ENCODE measurements around the gene GPHN. TPM values are rescaled to one million over a fixed set of nuclear protein-coding genes. Genes with fewer than 3 reads are reported as not detected.
"Not testable (repeated sequence)": the region's sequence is repeated elsewhere in the genome, so short reads cannot be mapped to it uniquely, and the experiment has no call there.

GPHN gene
- total RNA-seq, 1 donor from 2014 or later, result 33.4 TPM

DNA sequence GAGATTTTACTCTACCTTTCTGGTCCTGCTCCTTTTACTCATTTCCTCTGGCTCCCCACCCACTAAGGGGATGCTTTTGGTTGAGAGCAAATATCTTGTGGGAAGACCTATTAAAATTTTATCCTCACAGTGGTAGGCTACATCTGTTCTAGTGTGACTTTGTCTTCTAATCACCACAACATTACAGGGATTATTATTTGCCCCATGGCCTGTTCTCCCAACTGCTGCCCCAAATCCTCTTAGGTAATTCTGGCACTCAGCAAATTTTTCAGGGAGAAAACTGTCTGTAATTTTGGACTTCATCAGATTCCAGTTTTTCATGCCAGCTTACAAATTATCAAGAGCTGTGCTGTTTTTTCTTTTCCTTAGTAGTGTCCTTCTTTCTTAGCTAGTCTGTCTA is 172.3 kb downstream of the GPHN start:
- TF ChIP-seq, protein P1, sequence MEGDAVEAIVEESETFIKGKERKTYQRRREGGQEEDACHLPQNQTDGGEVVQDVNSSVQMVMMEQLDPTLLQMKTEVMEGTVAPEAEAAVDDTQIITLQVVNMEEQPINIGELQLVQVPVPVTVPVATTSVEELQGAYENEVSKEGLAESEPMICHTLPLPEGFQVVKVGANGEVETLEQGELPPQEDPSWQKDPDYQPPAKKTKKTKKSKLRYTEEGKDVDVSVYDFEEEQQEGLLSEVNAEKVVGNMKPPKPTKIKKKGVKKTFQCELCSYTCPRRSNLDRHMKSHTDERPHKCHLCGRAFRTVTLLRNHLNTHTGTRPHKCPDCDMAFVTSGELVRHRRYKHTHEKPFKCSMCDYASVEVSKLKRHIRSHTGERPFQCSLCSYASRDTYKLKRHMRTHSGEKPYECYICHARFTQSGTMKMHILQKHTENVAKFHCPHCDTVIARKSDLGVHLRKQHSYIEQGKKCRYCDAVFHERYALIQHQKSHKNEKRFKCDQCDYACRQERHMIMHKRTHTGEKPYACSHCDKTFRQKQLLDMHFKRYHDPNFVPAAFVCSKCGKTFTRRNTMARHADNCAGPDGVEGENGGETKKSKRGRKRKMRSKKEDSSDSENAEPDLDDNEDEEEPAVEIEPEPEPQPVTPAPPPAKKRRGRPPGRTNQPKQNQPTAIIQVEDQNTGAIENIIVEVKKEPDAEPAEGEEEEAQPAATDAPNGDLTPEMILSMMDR (IDR thresholded peaks at IDR 0.05; ENCODE audit: borderline replicate concordance), result no peak
- Histone ChIP-seq H3K36me3 (peaks cover 5% of the 10 kb centered on the region), H3K27ac (replicated peaks) (no peak overlapping the region), H3K4me1 (no peaks in the 10 kb centered on the region), H3K27me3 (ENCODE audit: low read depth) (no peaks in the 10 kb centered on the region), H3K4me3 (no peak overlapping the region), H3K9me3 (replicated peaks) (peaks cover 52% of the 10 kb centered on the region)
- intact Hi-C loops (cut with micrococcal nuclease), result no loop called here
- no peak for DNase-seq

DNA sequence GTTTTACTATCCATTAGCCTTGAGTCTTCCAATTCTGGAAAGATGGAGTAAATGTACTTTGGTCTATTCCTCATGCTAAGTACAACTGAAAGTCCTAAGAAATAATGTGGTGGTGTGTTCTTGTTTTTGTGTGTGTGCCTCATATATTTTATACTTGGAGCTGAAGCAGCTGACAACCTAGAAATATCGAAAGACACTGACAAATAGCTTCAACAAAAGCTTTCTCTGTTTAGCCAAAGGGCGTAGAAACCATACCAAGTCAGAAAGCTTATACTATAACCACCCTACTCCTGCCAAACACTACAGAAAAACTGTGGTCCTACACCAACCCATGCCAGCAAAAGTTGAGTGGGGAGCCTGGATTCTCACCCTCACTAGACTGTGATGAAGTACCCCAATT is 188.4 kb downstream of the GPHN start:
- no peaks in the 10 kb centered on the region for H3K27me3 ChIP-seq (ENCODE audit: low read depth)
- H3K36me3 ChIP-seq, result no peaks in the 10 kb centered on the region
- intact Hi-C loops (cut with micrococcal nuclease), result no loop called here
- peaks cover 6% of the 10 kb centered on the region for H3K4me1 ChIP-seq
- TF ChIP-seq, protein P1 (IDR thresholded peaks at IDR 0.05; ENCODE audit: borderline replicate concordance), result no peak
- no peak for DNase-seq
- no peak overlapping the region for H3K4me3 ChIP-seq
- no peaks in the 10 kb centered on the region for H3K9me3 ChIP-seq (replicated peaks)
- no peak overlapping the region for H3K27ac ChIP-seq (replicated peaks)

DNA sequence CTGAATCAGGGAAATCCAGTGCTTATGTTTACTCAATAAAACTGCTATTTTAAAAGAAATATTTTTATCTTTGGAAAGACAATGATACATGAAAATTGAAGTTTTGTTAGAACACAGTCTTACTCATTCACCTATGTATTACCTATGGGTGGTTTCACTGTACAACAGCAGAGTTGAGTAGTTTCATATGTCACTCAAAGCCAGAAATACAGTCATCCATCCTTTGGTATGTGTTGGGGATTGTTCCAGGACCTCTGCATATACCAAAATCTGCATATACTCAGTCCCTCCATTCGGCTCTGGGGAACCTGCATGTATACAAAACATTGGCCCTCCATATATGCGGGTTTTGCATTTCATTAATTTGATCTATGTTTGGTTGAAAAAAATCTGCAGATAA is 190.6 kb downstream of the GPHN start:
- Histone ChIP-seq H3K27ac (replicated peaks) (no peak overlapping the region), H3K36me3 (no peaks in the 10 kb centered on the region), H3K4me1 (no peaks in the 10 kb centered on the region), H3K27me3 (ENCODE audit: low read depth) (no peaks in the 10 kb centered on the region), H3K4me3 (no peak overlapping the region), H3K9me3 (replicated peaks) (no peaks in the 10 kb centered on the region)
- no peak for DNase-seq
- TF ChIP-seq, protein P1 (IDR thresholded peaks at IDR 0.05; ENCODE audit: borderline replicate concordance), result no peak
- intact Hi-C loops (cut with micrococcal nuclease), result no loop called here

DNA sequence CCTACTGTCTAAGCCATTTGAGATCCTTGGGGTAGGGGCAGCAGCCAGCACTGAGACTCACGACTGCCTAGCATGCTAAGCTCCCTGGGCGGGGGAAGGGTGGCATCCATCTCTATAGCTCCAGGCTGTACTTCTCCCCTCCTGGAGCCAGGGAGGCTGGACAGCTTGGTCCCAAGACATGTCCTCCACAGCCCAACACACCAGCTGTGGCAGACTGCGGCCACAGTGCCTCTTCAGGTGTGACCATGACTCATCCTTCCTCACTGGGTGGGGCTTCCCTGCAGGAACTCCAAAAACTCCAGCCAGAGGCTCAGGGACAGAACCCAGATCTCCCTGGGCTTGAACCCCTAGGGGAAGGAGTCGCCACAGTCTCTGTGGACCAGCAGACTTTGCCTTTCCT is 193.9 kb downstream of the GPHN start:
- Histone ChIP-seq H3K4me3 (no peak overlapping the region), H3K9me3 (replicated peaks) (peaks cover 19% of the 10 kb centered on the region), H3K27ac (replicated peaks) (no peak overlapping the region), H3K27me3 (ENCODE audit: low read depth) (no peaks in the 10 kb centered on the region), H3K36me3 (no peaks in the 10 kb centered on the region), H3K4me1 (no peaks in the 10 kb centered on the region)
- TF ChIP-seq, protein P1 (IDR thresholded peaks at IDR 0.05; ENCODE audit: borderline replicate concordance), result no peak
- no peak for DNase-seq
- intact Hi-C loops (cut with micrococcal nuclease), result no loop called here

DNA sequence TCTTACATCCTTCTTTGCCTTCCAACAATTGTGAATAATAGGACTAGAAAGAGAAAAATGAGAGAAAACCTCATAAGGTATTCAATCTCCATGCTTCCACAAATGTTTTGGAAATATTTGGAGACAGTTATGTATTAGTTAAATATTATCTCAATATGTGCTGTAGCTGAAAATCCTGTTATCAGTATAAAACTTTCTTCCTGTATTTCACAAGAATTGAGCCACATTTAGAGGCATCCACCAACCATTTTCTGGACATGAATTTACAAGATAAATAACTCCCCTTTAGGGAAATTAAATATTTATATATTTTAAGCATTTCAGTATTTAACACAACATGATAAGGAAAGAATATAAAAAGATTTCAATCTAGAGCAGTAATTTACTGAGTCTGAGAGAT is 200.3 kb downstream of the GPHN start:
- Histone ChIP-seq H3K27me3 (ENCODE audit: low read depth) (no peaks in the 10 kb centered on the region), H3K4me3 (no peak overlapping the region), H3K36me3 (no peaks in the 10 kb centered on the region), H3K9me3 (replicated peaks) (peaks cover 42% of the 10 kb centered on the region), H3K4me1 (no peaks in the 10 kb centered on the region), H3K27ac (replicated peaks) (no peak overlapping the region)
- TF ChIP-seq, protein P1 (IDR thresholded peaks at IDR 0.05; ENCODE audit: borderline replicate concordance), result no peak
- intact Hi-C loops (cut with micrococcal nuclease), result no loop called here
- DNase-seq, result no peak

DNA sequence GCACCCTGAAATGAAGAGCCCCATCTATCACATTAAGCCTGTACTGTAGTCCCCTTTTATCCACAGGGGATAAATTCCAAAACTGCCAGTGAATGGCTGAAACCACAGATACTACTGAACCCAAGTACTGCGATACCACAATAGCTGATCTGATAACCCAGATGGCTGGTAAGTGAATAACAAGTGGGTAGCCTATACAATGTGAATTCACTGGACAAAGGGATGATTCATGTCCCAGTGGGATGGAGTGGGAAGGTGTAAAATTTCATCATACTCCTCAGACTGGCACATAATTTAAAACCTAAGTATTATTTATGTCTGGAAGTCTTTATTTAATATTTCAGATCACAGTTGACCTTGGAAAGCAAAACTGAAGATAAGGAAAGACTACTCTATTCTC is 201.3 kb downstream of the GPHN start:
- no peak overlapping the region for H3K27ac ChIP-seq (replicated peaks)
- H3K36me3 ChIP-seq, result no peaks in the 10 kb centered on the region
- H3K4me1 ChIP-seq, result no peaks in the 10 kb centered on the region
- peaks cover 48% of the 10 kb centered on the region for H3K9me3 ChIP-seq (replicated peaks)
- no peaks in the 10 kb centered on the region for H3K27me3 ChIP-seq (ENCODE audit: low read depth)
- intact Hi-C loops (cut with micrococcal nuclease), result no loop called here
- DNase-seq, result no peak
- TF ChIP-seq, protein P1 (IDR thresholded peaks at IDR 0.05; ENCODE audit: borderline replicate concordance), result no peak
- H3K4me3 ChIP-seq, result no peak overlapping the region

DNA sequence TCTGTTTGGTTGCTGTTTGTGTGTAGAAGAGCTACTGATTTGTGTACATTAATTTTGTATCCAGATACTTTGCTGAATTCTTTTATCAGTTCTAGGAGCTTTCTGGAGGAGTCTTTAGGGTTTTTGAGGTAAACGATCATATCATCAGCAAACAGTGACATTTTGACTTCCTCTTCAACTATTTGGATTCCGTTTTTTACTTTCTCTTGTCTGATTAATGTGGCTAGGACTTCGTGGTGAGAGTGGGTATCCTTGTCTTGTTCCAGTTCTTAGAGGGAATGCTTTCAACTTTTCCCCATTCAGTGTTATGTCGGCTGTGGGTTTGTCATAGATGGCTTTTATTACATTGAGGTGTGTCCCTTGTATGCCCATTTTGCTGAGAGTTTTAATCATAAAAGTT is 206.3 kb downstream of the GPHN start:
- DNase-seq; H3K4me3 ChIP-seq; intact Hi-C loops (cut with micrococcal nuclease); H3K36me3 ChIP-seq; H3K27ac ChIP-seq (replicated peaks); H3K4me1 ChIP-seq; H3K27me3 ChIP-seq (ENCODE audit: low read depth): not testable (repeated sequence)
- H3K9me3 ChIP-seq (replicated peaks), result peaks cover 28% of the 10 kb centered on the region

DNA sequence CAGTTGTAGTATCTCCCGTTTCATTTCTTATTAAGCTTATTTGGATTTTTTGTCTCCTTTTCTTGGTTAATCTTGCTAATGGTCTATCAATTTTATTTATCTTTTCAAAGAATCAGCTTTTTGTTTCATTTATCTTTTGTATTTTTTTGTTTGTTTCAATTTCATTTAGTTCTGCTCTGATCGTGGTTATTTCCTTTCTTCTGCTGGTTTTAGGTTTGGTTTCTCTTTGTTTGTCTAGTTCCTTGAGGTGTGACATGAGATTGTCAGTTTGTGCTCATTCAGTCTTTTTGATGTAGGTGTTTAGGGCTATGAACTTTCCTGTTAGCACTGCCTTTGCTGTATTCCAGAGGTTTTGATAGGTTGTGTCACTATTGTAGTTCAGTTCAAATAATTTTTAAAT is 207.4 kb downstream of the GPHN start:
- H3K4me3 ChIP-seq; H3K27me3 ChIP-seq (ENCODE audit: low read depth); H3K4me1 ChIP-seq; intact Hi-C loops (cut with micrococcal nuclease); DNase-seq; H3K36me3 ChIP-seq; H3K27ac ChIP-seq (replicated peaks): not testable (repeated sequence)
- H3K9me3 ChIP-seq (replicated peaks), result peaks cover 28% of the 10 kb centered on the region

All from left ventricle myocardium inferior (tissue), 1 donor.